Neuronal stem cell (in vitro differentiated cells): ENCODE measurements around the gene MEGF8. TPM values are rescaled to one million over a fixed set of nuclear protein-coding genes. Genes with fewer than 3 reads are reported as not detected.
A peak's percentile ranks its signal among the peaks of the same experiment; 100 is the strongest.

Experiments used
- DNase-seq: peaks from one replicate; pipeline ENCODE4 v3.0.0-alpha.2; 2013; ENCODE audit warnings: low spot score
- H2AFZ ChIP-seq: one replicate; pipeline ENCODE4 v1.6.1; 2013; ENCODE audit warnings: mild to moderate bottlenecking, low read length, inconsistent platforms
- H2AK5ac ChIP-seq: 2 replicates; pipeline ENCODE4 v1.6.1; 2013; ENCODE audit warnings: low read depth, mild to moderate bottlenecking, inconsistent platforms, low read length, moderate library complexity, mixed read lengths
- H2BK120ac ChIP-seq: 2 replicates; pipeline ENCODE4 v1.6.1; 2013; ENCODE audit warnings: low read depth, mild to moderate bottlenecking, inconsistent platforms, low read length, moderate library complexity, mixed read lengths
- H2BK12ac ChIP-seq: one replicate; pipeline ENCODE4 v1.6.1; 2013; ENCODE audit warnings: low read length, inconsistent platforms
- H2BK15ac ChIP-seq: 2 replicates; pipeline ENCODE4 v1.6.1; 2013; ENCODE audit warnings: mild to moderate bottlenecking, low read length, inconsistent platforms, mixed read lengths
- H2BK5ac ChIP-seq: one replicate; pipeline ENCODE4 v1.6.1; 2013; ENCODE audit warnings: inconsistent platforms, mild to moderate bottlenecking, low read length, moderate library complexity
- H3K14ac ChIP-seq: one replicate; pipeline ENCODE4 v1.6.1; 2013; ENCODE audit warnings: low read length, inconsistent platforms
- H3K18ac ChIP-seq: 2 replicates; pipeline ENCODE4 v1.6.1; 2013; ENCODE audit warnings: low read length, inconsistent platforms
- H3K23ac ChIP-seq: 2 replicates; pipeline ENCODE4 v1.6.1; 2013; ENCODE audit warnings: low read depth, mild to moderate bottlenecking, mixed read lengths, low read length, inconsistent platforms; ENCODE audit not compliant: poor library complexity
- H3K27ac ChIP-seq: replicated peaks from 3 replicates; pipeline ENCODE4 v1.5.1; 2013; ENCODE audit warnings: low read length, inconsistent platforms
- H3K27me3 ChIP-seq, 3 experiments: 2 replicates each; pipeline ENCODE4 v1.6.1; 2013; ENCODE audit warnings: low read length in 3 of 3, mild to moderate bottlenecking in 2 of 3, inconsistent platforms in 1 of 3, low read depth in 1 of 3, mixed read lengths in 1 of 3, moderate library complexity in 1 of 3; ENCODE audit not compliant: control insufficient read depth in 3 of 3, insufficient read depth in 3 of 3
- H3K36me3 ChIP-seq, 2 donors: replicated peaks in 1 of 2; 2 replicates each; pipeline ENCODE4 v1.6.1; 2013; ENCODE audit warnings: low read length in 2 of 2; ENCODE audit not compliant: control insufficient read depth in 2 of 2, insufficient read depth in 2 of 2
- H3K4ac ChIP-seq: 2 replicates; pipeline ENCODE4 v1.6.1; 2013; ENCODE audit warnings: inconsistent platforms, mild to moderate bottlenecking, low read length, moderate library complexity
- H3K4me1 ChIP-seq, 2 donors: 1 replicate in 1 of 2; 2 replicates in 1 of 2; pipeline ENCODE4 v1.6.1; 2013; ENCODE audit warnings: low read length in 2 of 2, low read depth in 1 of 2; ENCODE audit not compliant: control insufficient read depth in 2 of 2, insufficient read depth in 1 of 2
- H3K4me2 ChIP-seq: one replicate; pipeline ENCODE4 v1.6.1; 2013; ENCODE audit warnings: mild to moderate bottlenecking, low read length, inconsistent platforms; ENCODE audit not compliant: insufficient read depth, poor library complexity, severe bottlenecking
- H3K4me3 ChIP-seq, 2 donors: 2 replicates each; pipeline ENCODE4 v1.5.1; 2013; ENCODE audit warnings: low read length in 2 of 2, mild to moderate bottlenecking in 2 of 2, inconsistent platforms in 1 of 2, moderate library complexity in 1 of 2
- H3K79me1 ChIP-seq: one replicate; pipeline ENCODE4 v1.6.1; 2013; ENCODE audit warnings: low read depth, mild to moderate bottlenecking, inconsistent platforms, low read length, moderate library complexity
- H3K9ac ChIP-seq: one replicate; pipeline ENCODE4 v1.6.1; 2013; ENCODE audit warnings: mild to moderate bottlenecking, low read depth, low read length, inconsistent platforms; ENCODE audit not compliant: poor library complexity
- H3K9me3 ChIP-seq, 2 donors: replicated peaks in 1 of 2; 2 replicates each; pipeline versions ENCODE3 to v1.6.1; 2013; ENCODE audit warnings: low read length in 2 of 2, mild to moderate bottlenecking in 2 of 2, inconsistent platforms in 1 of 2, low read depth in 1 of 2, mixed read lengths in 1 of 2, moderate library complexity in 1 of 2; ENCODE audit not compliant: control insufficient read depth in 2 of 2, insufficient read depth in 1 of 2
- H4K8ac ChIP-seq: one replicate; pipeline ENCODE4 v1.6.1; 2013; ENCODE audit warnings: low read depth, mild to moderate bottlenecking, inconsistent platforms, low read length, moderate library complexity
- H4K91ac ChIP-seq: one replicate; pipeline ENCODE4 v1.6.1; 2013; ENCODE audit warnings: low read length, low read depth, mild to moderate bottlenecking, inconsistent platforms; ENCODE audit not compliant: poor library complexity
- WGBS, 2 donors: extraction: QIAGEN DNeasy Blood & Tissue Kit; methylation state at CpG; one replicate each; pipeline ENCODE4 v1.1.7; 2013; ENCODE audit warnings: missing lambda C conversion rate in 2 of 2, mixed read lengths in 1 of 2; ENCODE audit not compliant: insufficient read length in 2 of 2, insufficient replicate concordance in 1 of 2; ENCODE audit errors: extremely low coverage in 2 of 2; 5-methylcytosine and 5-hydroxymethylcytosine counted together
- polyA plus RNA-seq, 2 experiments: library from polyadenylated mRNA; stranded (reverse); fragments of 200-250 nt; gene quantifications; one replicate each; pipeline ENCODE4 v1.2.3, GENCODE V29; 2013

Gene MEGF8, protein sequence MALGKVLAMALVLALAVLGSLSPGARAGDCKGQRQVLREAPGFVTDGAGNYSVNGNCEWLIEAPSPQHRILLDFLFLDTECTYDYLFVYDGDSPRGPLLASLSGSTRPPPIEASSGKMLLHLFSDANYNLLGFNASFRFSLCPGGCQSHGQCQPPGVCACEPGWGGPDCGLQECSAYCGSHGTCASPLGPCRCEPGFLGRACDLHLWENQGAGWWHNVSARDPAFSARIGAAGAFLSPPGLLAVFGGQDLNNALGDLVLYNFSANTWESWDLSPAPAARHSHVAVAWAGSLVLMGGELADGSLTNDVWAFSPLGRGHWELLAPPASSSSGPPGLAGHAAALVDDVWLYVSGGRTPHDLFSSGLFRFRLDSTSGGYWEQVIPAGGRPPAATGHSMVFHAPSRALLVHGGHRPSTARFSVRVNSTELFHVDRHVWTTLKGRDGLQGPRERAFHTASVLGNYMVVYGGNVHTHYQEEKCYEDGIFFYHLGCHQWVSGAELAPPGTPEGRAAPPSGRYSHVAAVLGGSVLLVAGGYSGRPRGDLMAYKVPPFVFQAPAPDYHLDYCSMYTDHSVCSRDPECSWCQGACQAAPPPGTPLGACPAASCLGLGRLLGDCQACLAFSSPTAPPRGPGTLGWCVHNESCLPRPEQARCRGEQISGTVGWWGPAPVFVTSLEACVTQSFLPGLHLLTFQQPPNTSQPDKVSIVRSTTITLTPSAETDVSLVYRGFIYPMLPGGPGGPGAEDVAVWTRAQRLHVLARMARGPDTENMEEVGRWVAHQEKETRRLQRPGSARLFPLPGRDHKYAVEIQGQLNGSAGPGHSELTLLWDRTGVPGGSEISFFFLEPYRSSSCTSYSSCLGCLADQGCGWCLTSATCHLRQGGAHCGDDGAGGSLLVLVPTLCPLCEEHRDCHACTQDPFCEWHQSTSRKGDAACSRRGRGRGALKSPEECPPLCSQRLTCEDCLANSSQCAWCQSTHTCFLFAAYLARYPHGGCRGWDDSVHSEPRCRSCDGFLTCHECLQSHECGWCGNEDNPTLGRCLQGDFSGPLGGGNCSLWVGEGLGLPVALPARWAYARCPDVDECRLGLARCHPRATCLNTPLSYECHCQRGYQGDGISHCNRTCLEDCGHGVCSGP (N-terminal part only)
- 11.4 TPM for polyA plus RNA-seq (2013, experiment 1 of 2)
- polyA plus RNA-seq (2013, experiment 2 of 2) = 12.1 TPM

DNA sequence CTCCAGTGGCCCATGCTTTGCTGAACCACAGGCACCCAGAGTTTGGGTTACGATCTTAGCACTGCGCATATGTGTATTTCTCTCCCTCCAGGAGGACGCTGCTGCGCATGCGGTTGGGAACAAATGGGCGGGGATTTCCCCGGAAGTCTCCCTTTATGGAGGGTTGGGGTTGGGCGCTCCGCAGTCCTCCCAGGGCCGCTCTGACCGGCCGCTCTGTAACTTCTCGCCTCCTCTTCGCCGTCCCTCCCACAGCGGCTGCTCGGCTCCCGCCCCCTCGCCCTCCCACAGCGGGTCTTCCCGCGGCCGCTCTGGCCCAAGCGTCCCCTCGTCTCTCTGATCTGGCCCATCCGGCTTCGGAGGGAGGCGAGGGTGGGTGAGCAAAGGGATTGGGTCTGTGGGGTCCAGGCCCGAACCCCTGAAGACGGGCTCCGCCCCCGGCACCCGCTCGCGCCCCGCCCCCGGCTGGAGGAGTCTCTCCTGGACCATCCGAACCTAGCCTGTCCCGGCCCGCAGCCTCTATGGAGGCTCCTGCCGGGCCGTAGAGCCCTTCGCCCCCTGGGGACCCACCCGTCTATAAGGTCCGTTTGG is at the start of gene MEGF8:
MEGF8 (plus strand) TSS at position 328 of the 588 bp plus-strand sequence. CDS start 609 bp downstream, outside the sequence.
- peak within 1 kb of the TSS; percentile 91 for H3K4me2 ChIP-seq
- no peak within 1 kb of the TSS for H3K4ac ChIP-seq
- peak within 1 kb of the TSS; percentile 71 for H2BK15ac ChIP-seq
- WGBS, 2 donors = no CpG with 5 or more reads among the region's 45 CpGs
- H3K79me1 ChIP-seq = peaks cover 7% of the 10 kb centered on the region
- peak within 1 kb of the TSS; percentile 96 for H2AK5ac ChIP-seq
- peak within 1 kb of the TSS; percentile 93 for H3K18ac ChIP-seq
- no peaks in the 10 kb centered on the region for H3K9me3 ChIP-seq
- H3K27ac ChIP-seq = no peak within 1 kb of the TSS
- no peaks in the 10 kb centered on the region for H3K36me3 ChIP-seq
- peak within 1 kb of the TSS; percentile 85 for H3K9ac ChIP-seq
- peak within 1 kb of the TSS; percentile 98 for H3K23ac ChIP-seq
- H2AFZ ChIP-seq = peak within 1 kb of the TSS; percentile 93
- H3K4me3 ChIP-seq = peak within 1 kb of the TSS; percentile 88 to 95
- peak within 1 kb of the TSS; percentile 87 for H2BK5ac ChIP-seq
- no peak within 1 kb of the TSS for H2BK120ac ChIP-seq
- H3K14ac ChIP-seq = no peak within 1 kb of the TSS
- H3K27me3 ChIP-seq = peaks cover 4 to 33% (median 14%) of the 10 kb centered on the region in 3 experiments
- H2BK12ac ChIP-seq = no peak within 1 kb of the TSS
- H4K8ac ChIP-seq = no peak within 1 kb of the TSS
- peak; percentile 98 for DNase-seq
- peaks cover 3 to 9% of the 10 kb centered on the region in 2 donors for H3K4me1 ChIP-seq
- H4K91ac ChIP-seq = no peak within 1 kb of the TSS

DNA sequence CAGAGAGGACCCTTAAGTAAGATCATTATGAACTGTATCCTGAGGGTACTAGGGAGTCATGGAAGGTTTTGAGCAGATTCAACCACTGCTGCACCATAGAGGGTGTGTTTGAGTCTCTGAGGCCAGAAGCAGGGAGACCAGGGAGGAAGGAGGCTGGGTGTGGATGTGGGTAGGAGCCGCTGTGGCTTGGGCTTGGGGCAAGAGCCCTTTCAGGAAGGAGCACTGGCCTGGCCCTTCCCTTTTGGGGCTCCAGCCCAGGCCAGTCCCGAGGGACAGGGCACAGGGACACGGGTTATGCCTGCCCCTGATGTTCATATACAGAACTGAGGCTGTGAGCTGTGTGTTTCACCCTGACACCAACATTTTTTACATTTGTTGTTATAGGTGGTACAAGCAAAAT is 49.2 kb upstream of the MEGF8 start:
- Histone ChIP-seq H3K27me3 (no peaks in the 10 kb centered on the region), H2AK5ac (no peak overlapping the region), H3K4me2 (no peak overlapping the region), H3K9ac (no peak overlapping the region), H3K4me3 (no peak overlapping the region), H3K18ac (no peak overlapping the region), H3K27ac (no peak overlapping the region), H3K14ac (no peak overlapping the region), H3K9me3 (no peaks in the 10 kb centered on the region), H3K4me1 (peaks cover 7 to 9% of the 10 kb centered on the region in 2 donors), H2BK15ac (no peak overlapping the region), H3K4ac (no peak overlapping the region), H2BK12ac (no peak overlapping the region), H3K79me1 (peaks cover 24% of the 10 kb centered on the region), H2BK120ac (no peak overlapping the region), H4K91ac (no peak overlapping the region), H3K23ac (no peak overlapping the region), H2AFZ (no peak overlapping the region), H2BK5ac (no peak overlapping the region), H3K36me3 (peaks cover 16 to 40% of the 10 kb centered on the region in 2 donors), H4K8ac (no peak overlapping the region)
- WGBS, 2 donors = no CpG with 5 or more reads among the region's 3 CpGs
- DNase-seq = no peak

DNA sequence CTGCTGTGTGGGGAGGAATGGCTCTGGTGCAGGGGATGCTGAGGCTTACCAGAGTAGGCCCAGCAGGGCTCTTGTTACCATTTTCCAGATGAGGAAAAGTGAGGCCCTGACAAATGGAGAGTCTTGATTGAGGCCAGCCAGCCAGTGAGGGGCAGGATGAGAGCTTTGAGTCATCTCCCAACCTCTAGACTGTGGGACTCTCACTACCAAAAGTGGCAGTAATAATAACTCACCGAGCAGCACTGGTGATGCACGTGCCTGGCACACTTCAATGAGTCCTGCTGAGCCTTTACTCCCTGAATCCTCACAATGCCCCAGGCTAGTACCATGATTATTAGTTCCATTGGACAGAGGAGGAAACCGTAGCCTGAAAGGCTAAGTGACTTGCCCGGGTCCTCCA is 48.6 kb upstream of the MEGF8 start:
- no peaks in the 10 kb centered on the region for H3K27me3 ChIP-seq
- H2BK12ac ChIP-seq = no peak overlapping the region
- H3K4me3 ChIP-seq = no peak overlapping the region
- H3K4me1 ChIP-seq = peaks cover 12 to 13% of the 10 kb centered on the region in 2 donors
- no peak overlapping the region for H3K4me2 ChIP-seq
- peaks cover 16 to 40% of the 10 kb centered on the region in 2 donors for H3K36me3 ChIP-seq
- H2BK15ac ChIP-seq = no peak overlapping the region
- no peak for DNase-seq
- no peaks in the 10 kb centered on the region for H3K9me3 ChIP-seq
- H2AFZ ChIP-seq = no peak overlapping the region
- H4K91ac ChIP-seq = no peak overlapping the region
- no CpG with 5 or more reads among the region's 4 CpGs for WGBS, 2 donors
- H3K4ac ChIP-seq = no peak overlapping the region
- no peak overlapping the region for H3K18ac ChIP-seq
- H2BK120ac ChIP-seq = no peak overlapping the region
- H4K8ac ChIP-seq = no peak overlapping the region
- H3K27ac ChIP-seq = no peak overlapping the region
- no peak overlapping the region for H2BK5ac ChIP-seq
- peaks cover 20% of the 10 kb centered on the region for H3K79me1 ChIP-seq
- no peak overlapping the region for H2AK5ac ChIP-seq
- no peak overlapping the region for H3K9ac ChIP-seq
- H3K14ac ChIP-seq = no peak overlapping the region
- H3K23ac ChIP-seq = no peak overlapping the region
